Kidney epithelial cell (primary cell): ENCODE results near the gene FBXL14. TPM values are rescaled to one million over a fixed set of nuclear protein-coding genes. Genes with fewer than 3 reads are reported as not detected.
A peak's percentile ranks its signal among the peaks of the same experiment; 100 is the strongest.

Experiments used
- DNase-seq: peaks from one replicate; pipeline ENCODE4 v3.0.0-alpha.2; 2010; ENCODE audit warnings: low read depth
- H3K27me3 ChIP-seq: 2 replicates; pipeline ENCODE4 v1.6.0; 2011; ENCODE audit warnings: low read length; ENCODE audit not compliant: control insufficient read depth, insufficient read depth
- H3K36me3 ChIP-seq: 2 replicates; pipeline ENCODE4 v1.5.1; 2011; ENCODE audit warnings: low read length; ENCODE audit not compliant: control insufficient read depth, insufficient read depth
- H3K4me3 ChIP-seq: 2 replicates; pipeline ENCODE4 v1.5.1; 2011; ENCODE audit warnings: low read depth, mild to moderate bottlenecking, control low read depth, low read length
- CTCF ChIP-seq: IDR thresholded peaks from 2 replicates; pipeline ENCODE4 v1.5.1; 2011; ENCODE audit warnings: mild to moderate bottlenecking, moderate library complexity, low read length, control low read depth, inconsistent platforms; ENCODE audit not compliant: insufficient read depth, poor library complexity, severe bottlenecking
- total RNA-seq: library from RNA; depleted of rRNA; stranded (reverse); fragments of >200 nt; gene quantifications from 2 replicates; pipeline ENCODE4 v1.2.3, GENCODE V29; 2015

Gene FBXL14
- 17.1 and 18.6 TPM in 2 replicates for total RNA-seq

GRCh38 chr12:1594261-1595025 is at the start of gene FBXL14:
Gene FBXL14, minus strand, starts transcription at chr12:1594581. Its CDS starts 515 bp downstream, at chr12:1594066.
- no peaks in the 10 kb centered on the region for H3K36me3 ChIP-seq
- peak within 1 kb of the TSS; percentile 74 for H3K4me3 ChIP-seq
- H3K27me3 ChIP-seq, result no peaks in the 10 kb centered on the region
- DNase-seq, result peak; percentile 51
- no peak for TF ChIP-seq CTCF

GRCh38 chr12:1643905-1644533 is 49.6 kb upstream of the FBXL14 start:
- Histone ChIP-seq H3K36me3 (no peaks in the 10 kb centered on the region), H3K27me3 (no peaks in the 10 kb centered on the region), H3K4me3 (no peak overlapping the region)
- DNase-seq, result no peak
- no peak for TF ChIP-seq CTCF

- no peaks in the 10 kb centered on the region for H3K36me3 ChIP-seq
- H3K4me3 ChIP-seq, result no peak overlapping the region
- no peaks in the 10 kb centered on the region for H3K27me3 ChIP-seq
- TF ChIP-seq CTCF, result no peak
- no peak for DNase-seq
Observed at GRCh38 chr12:1643043-1643442, 48.7 kb upstream of the FBXL14 start.

GRCh38 chr12:1642513-1642912 is 48.1 kb upstream of the FBXL14 start:
- Histone ChIP-seq H3K27me3 (no peaks in the 10 kb centered on the region), H3K36me3 (no peaks in the 10 kb centered on the region), H3K4me3 (no peak overlapping the region)
- no peak for TF ChIP-seq CTCF
- DNase-seq, result no peak

- no peak overlapping the region for H3K4me3 ChIP-seq
- DNase-seq, result no peak
- TF ChIP-seq CTCF, result no peak
- H3K36me3 ChIP-seq, result no peaks in the 10 kb centered on the region
- H3K27me3 ChIP-seq, result no peaks in the 10 kb centered on the region
Observed at GRCh38 chr12:1640328-1641234, 46.2 kb upstream of the FBXL14 start.
